Mucosa of descending colon (tissue), 3 donors: ENCODE results near the gene CMTM8. TPM values are rescaled to one million over a fixed set of nuclear protein-coding genes. Genes with fewer than 3 reads are reported as not detected.

ENCODE experiments used
- ATAC-seq: fragments of 200-7000 bp; cut with Tn5 transposase; one replicate; pipeline ENCODE4 v1.9.1; 2020; ENCODE audit warnings: mild to moderate bottlenecking, moderate library complexity
- DNase-seq, 3 donors: peaks; one replicate each; pipeline ENCODE4 v3.0.0-alpha.2; 2020
- H3K36me3 ChIP-seq: fragments of 200-600 bp; one replicate; pipeline ENCODE4 v1.8.0; 2021; ENCODE audit warnings: low read depth, mild to moderate bottlenecking
- H3K4me1 ChIP-seq: fragments of 200-600 bp; one replicate; pipeline ENCODE4 v1.8.0; 2021; ENCODE audit warnings: low read depth, mild to moderate bottlenecking
- H3K4me3 ChIP-seq: fragments of 200-600 bp; one replicate; pipeline ENCODE4 v1.8.0; 2021; ENCODE audit warnings: mild to moderate bottlenecking
- H3K9me3 ChIP-seq: fragments of 200-600 bp; one replicate; pipeline ENCODE4 v1.8.0; 2021; ENCODE audit warnings: mild to moderate bottlenecking
- CTCF ChIP-seq: fragments of 200-600 bp; IDR thresholded peaks from one replicate; pipeline ENCODE4 v1.8.0; 2022; ENCODE audit warnings: antibody characterized with exemption, mild to moderate bottlenecking
- intact Hi-C, 2 donors: fragments of 100-400 bp; cut with DNase I in 1 of 2; cut with micrococcal nuclease in 1 of 2; formaldehyde crosslinking; loops; one replicate each; pipeline versions ENCODE4 v1.11.0 to v1.11.1; 2022; cut with DNase I, micrococcal nuclease
- total RNA-seq, 3 donors: library from RNA; stranded (reverse); fragmentation: NEBNext Ultra II Directional in 2 of 3; extraction: Animal tissue kit (Norgen Biotek cat#: 25700) in 2 of 3; gene quantifications; one replicate each; pipeline versions ENCODE4 v1.2.1 to v1.2.4, GENCODE V29; 2021 to 2023
- donor health status: DM: no; HTN: no; CAD: no; lungs with moderate emphysema.
- donor health status: DM: no; HTN: no; CAD: no.
- donor health status: DM: no; HTN: yes; CAD: no.

CMTM8 gene
- total RNA-seq, 3 donors from 2014 or later: 3.5 to 10.5 (median 8.4) TPM

- DNase-seq: no peak
- Histone ChIP-seq H3K36me3 (no peaks in the 10 kb centered on the region), H3K4me3 (no peak overlapping the region), H3K9me3 (no peaks in the 10 kb centered on the region), H3K4me1 (no peaks in the 10 kb centered on the region)
- TF ChIP-seq CTCF: no peak
- no peak for ATAC-seq
- intact Hi-C loops: no loop called here
Measured at GRCh38 chr3:32320080-32320479, 81.6 kb downstream of the CMTM8 start.

DNA sequence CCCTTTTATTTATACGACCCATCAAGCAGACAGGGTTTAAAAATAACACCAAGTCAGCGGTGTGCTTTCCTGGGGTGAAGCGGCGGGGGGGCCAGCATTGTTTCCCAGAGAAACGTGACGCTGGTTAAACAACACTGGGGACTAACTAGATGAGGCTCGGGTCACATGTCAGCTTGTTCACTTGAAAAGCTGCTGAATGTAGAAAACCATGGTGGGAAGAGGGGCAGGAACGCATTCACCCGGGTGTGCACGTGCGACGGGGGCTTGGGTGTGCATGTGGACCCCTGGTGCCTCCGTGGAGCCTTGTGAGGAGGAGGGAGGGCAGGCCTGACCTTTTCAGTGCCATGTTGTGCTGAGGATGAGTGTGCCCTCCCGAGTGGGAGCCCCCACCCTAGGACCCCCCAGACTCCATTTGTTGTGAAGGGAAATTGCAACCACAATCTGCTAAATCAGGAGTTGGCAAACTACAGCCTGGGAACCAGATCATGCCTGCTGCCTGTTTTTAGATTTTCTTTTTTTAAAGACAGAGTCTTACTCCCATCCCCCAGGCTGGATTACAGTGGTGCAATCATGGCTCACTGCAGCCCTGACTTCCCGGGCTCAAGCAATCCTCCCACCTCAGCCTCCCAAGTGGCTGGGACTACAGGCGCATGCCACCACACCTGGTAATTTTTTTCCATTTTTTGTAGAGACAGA is 82.8 kb downstream of the CMTM8 start:
- intact Hi-C loops: no loop called here
- ATAC-seq (no peak), DNase-seq (no peak)

GRCh38 chr3:32322311-32322710 is 83.8 kb downstream of the CMTM8 start:
- no peak for TF ChIP-seq CTCF
- ATAC-seq: no peak
- Histone ChIP-seq H3K9me3 (no peaks in the 10 kb centered on the region), H3K36me3 (no peaks in the 10 kb centered on the region), H3K4me3 (no peak overlapping the region), H3K4me1 (no peaks in the 10 kb centered on the region)
- no peak for DNase-seq
- intact Hi-C loops: no loop called here

More for the DNA sequence above, 82.8 kb downstream of the CMTM8 start:
- Histone ChIP-seq H3K9me3 (no peaks in the 10 kb centered on the region), H3K4me1 (no peaks in the 10 kb centered on the region), H3K4me3 (no peak overlapping the region), H3K36me3 (no peaks in the 10 kb centered on the region)
- no peak for TF ChIP-seq CTCF

GRCh38 chr3:32323604-32324003 is 85.1 kb downstream of the CMTM8 start:
- TF ChIP-seq CTCF: no peak
- no peak overlapping the region for H3K4me3 ChIP-seq
- intact Hi-C loops: no loop called here
- DNase-seq (no peak), ATAC-seq (no peak)
- H3K9me3 ChIP-seq: no peaks in the 10 kb centered on the region
- no peaks in the 10 kb centered on the region for H3K4me1 ChIP-seq
- H3K36me3 ChIP-seq: no peaks in the 10 kb centered on the region

DNA sequence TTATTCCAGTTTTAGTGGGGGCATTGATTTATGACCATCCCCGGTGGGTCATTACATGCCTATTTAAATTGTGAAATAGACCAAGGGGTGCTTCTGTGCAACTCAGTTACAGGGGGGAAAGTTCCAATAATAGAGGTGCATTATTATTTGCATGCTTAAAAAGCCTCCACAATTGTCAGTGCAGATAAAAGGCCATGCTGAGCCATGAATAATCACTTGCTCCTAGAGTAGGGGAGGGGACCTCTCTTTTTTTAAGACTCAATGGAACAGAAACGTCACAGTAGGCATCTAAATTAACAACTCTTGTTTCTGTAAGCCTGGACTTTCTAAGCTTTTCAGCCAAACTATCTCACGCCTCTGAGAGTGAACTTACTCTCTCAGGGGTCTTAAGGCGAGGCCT is 86.7 kb downstream of the CMTM8 start:
- Histone ChIP-seq H3K4me1 (no peaks in the 10 kb centered on the region), H3K4me3 (no peak overlapping the region), H3K36me3 (no peaks in the 10 kb centered on the region), H3K9me3 (no peaks in the 10 kb centered on the region)
- no peak for ATAC-seq
- intact Hi-C loops: no loop called here
- TF ChIP-seq CTCF: no peak
- no peak for DNase-seq

GRCh38 chr3:32325927-32326326 is 87.4 kb downstream of the CMTM8 start:
- H3K4me1 ChIP-seq: no peaks in the 10 kb centered on the region
- intact Hi-C loops: no loop called here
- TF ChIP-seq CTCF: no peak
- no peak for DNase-seq
- ATAC-seq: no peak
- H3K36me3 ChIP-seq: no peaks in the 10 kb centered on the region
- no peak overlapping the region for H3K4me3 ChIP-seq
- H3K9me3 ChIP-seq: no peaks in the 10 kb centered on the region
